ENCODE data around the gene KDM5A. TPM values are rescaled to one million over a fixed set of nuclear protein-coding genes. Genes with fewer than 3 reads are reported as not detected.

The KDM5A gene
- total RNA-seq, 1 donor from 2014 or later = 79.8 TPM

GRCh38 chr12:331287-331686 is 57.8 kb downstream of the KDM5A start:
- Histone ChIP-seq H3K4me2 (ENCODE audit: low read length) (no peak overlapping the region), H3K9me3 (ENCODE audit: insufficient read depth, low read depth, low read length) (no peaks in the 10 kb centered on the region), H4K20me1 (ENCODE audit: insufficient read depth, low read length) (peaks cover 36% of the 10 kb centered on the region), H2AFZ (ENCODE audit: low read depth, low read length) (no peak overlapping the region), H3K27ac (ENCODE audit: low read depth, low read length) (no peak overlapping the region), H3K27me3 (ENCODE audit: insufficient read depth, low read length) (no peaks in the 10 kb centered on the region), H3K36me3 (ENCODE audit: insufficient read depth, low read length) (peaks cover 32% of the 10 kb centered on the region), H3K4me1 (ENCODE audit: insufficient read depth, low read length) (no peaks in the 10 kb centered on the region), H3K9ac (ENCODE audit: low read length) (no peak overlapping the region), H3K4me3 (ENCODE audit: insufficient read depth, low read depth, low read length) (no peak overlapping the region), H3K79me2 (ENCODE audit: insufficient read depth, low read length) (peaks cover under 1% of the 10 kb centered on the region)
- DNase-seq (ENCODE audit: low read depth) = no peak
- Mint-ChIP-seq H3K36me3 (ENCODE audit: low read depth, unreplicated experiment) (peaks cover 9% of the 10 kb centered on the region), H3K27me3 (ENCODE audit: low read depth, unreplicated experiment) (no peaks in the 10 kb centered on the region), H3K4me3 (ENCODE audit: unreplicated experiment) (no peak overlapping the region), H3K9me3 (ENCODE audit: unreplicated experiment) (no peaks in the 10 kb centered on the region), H3K4me1 (ENCODE audit: low read depth, unreplicated experiment) (no peaks in the 10 kb centered on the region), H3K27ac (ENCODE audit: unreplicated experiment) (no peak overlapping the region)
- FAIRE-seq = no peak
- TF ChIP-seq EZH2 (IDR thresholded peaks at IDR 0.05; ENCODE audit: insufficient read depth, low read length) (no peak), CTCF (IDR thresholded peaks at IDR 0.05; ENCODE audit: insufficient read depth, low read depth, low read length) (no peak)

- Histone ChIP-seq H3K9me3 (ENCODE audit: insufficient read depth, low read depth, low read length) (no peaks in the 10 kb centered on the region), H3K4me3 (ENCODE audit: insufficient read depth, low read depth, low read length) (no peak overlapping the region), H3K27ac (ENCODE audit: low read depth, low read length) (no peak overlapping the region), H3K27me3 (ENCODE audit: insufficient read depth, low read length) (no peaks in the 10 kb centered on the region), H3K9ac (ENCODE audit: low read length) (no peak overlapping the region), H3K4me2 (ENCODE audit: low read length) (no peak overlapping the region), H2AFZ (ENCODE audit: low read depth, low read length) (no peak overlapping the region), H3K79me2 (ENCODE audit: insufficient read depth, low read length) (no peaks in the 10 kb centered on the region), H4K20me1 (ENCODE audit: insufficient read depth, low read length) (peaks cover 8% of the 10 kb centered on the region), H3K36me3 (ENCODE audit: insufficient read depth, low read length) (peaks cover 36% of the 10 kb centered on the region), H3K4me1 (ENCODE audit: insufficient read depth, low read length) (no peaks in the 10 kb centered on the region)
- Mint-ChIP-seq H3K27me3 (ENCODE audit: low read depth, unreplicated experiment) (no peaks in the 10 kb centered on the region), H3K27ac (ENCODE audit: unreplicated experiment) (no peak overlapping the region), H3K4me3 (ENCODE audit: unreplicated experiment) (no peak overlapping the region), H3K4me1 (ENCODE audit: low read depth, unreplicated experiment) (no peaks in the 10 kb centered on the region), H3K9me3 (ENCODE audit: unreplicated experiment) (no peaks in the 10 kb centered on the region), H3K36me3 (ENCODE audit: low read depth, unreplicated experiment) (peaks cover 17% of the 10 kb centered on the region)
- DNase-seq (ENCODE audit: low read depth) = no peak
- FAIRE-seq = no peak
- TF ChIP-seq CTCF (IDR thresholded peaks at IDR 0.05; ENCODE audit: insufficient read depth, low read depth, low read length) (no peak), EZH2 (IDR thresholded peaks at IDR 0.05; ENCODE audit: insufficient read depth, low read length) (no peak)
Observed at GRCh38 chr12:325906-326305, 63.2 kb downstream of the KDM5A start.

DNA sequence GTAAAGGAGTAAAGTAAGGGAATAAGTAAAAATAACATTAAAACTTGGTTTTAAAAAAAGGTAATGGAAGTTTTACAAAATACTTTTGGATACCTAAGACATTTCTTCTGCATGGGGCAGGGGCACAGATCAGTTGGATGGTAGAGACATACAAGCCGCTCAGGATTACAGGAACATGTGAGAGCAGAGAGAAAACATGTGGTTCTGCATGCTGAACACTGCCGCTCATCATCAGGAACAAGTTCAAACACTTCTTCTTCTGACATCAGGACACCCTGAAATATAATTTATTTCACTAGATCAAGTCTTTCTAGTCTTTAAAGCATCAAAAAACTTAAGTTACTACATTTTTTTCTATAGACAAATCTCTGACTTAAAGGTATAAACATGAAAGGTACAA is 65.6 kb downstream of the KDM5A start:
- no peaks in the 10 kb centered on the region for H3K9me3 Mint-ChIP-seq (ENCODE audit: unreplicated experiment)
- Histone ChIP-seq H3K9me3 (ENCODE audit: insufficient read depth, low read depth, low read length) (no peaks in the 10 kb centered on the region), H4K20me1 (ENCODE audit: insufficient read depth, low read length) (peaks cover 8% of the 10 kb centered on the region), H3K4me3 (ENCODE audit: insufficient read depth, low read depth, low read length) (no peak overlapping the region), H3K9ac (ENCODE audit: low read length) (no peak overlapping the region), H3K79me2 (ENCODE audit: insufficient read depth, low read length) (no peaks in the 10 kb centered on the region), H2AFZ (ENCODE audit: low read depth, low read length) (no peak overlapping the region), H3K36me3 (ENCODE audit: insufficient read depth, low read length) (peaks cover 40% of the 10 kb centered on the region), H3K4me1 (ENCODE audit: insufficient read depth, low read length) (no peaks in the 10 kb centered on the region), H3K4me2 (ENCODE audit: low read length) (no peak overlapping the region), H3K27me3 (ENCODE audit: insufficient read depth, low read length) (no peaks in the 10 kb centered on the region), H3K27ac (ENCODE audit: low read depth, low read length) (no peak overlapping the region)
- FAIRE-seq (no peak), DNase-seq (ENCODE audit: low read depth) (no peak)
- TF ChIP-seq EZH2 (IDR thresholded peaks at IDR 0.05; ENCODE audit: insufficient read depth, low read length) (no peak), CTCF (IDR thresholded peaks at IDR 0.05; ENCODE audit: insufficient read depth, low read depth, low read length) (no peak)
- H3K27ac Mint-ChIP-seq (ENCODE audit: unreplicated experiment) = no peak overlapping the region
- H3K4me1 Mint-ChIP-seq (ENCODE audit: low read depth, unreplicated experiment) = no peaks in the 10 kb centered on the region
- H3K27me3 Mint-ChIP-seq (ENCODE audit: low read depth, unreplicated experiment) = no peaks in the 10 kb centered on the region
- peaks cover 26% of the 10 kb centered on the region for H3K36me3 Mint-ChIP-seq (ENCODE audit: low read depth, unreplicated experiment)
- no peak overlapping the region for H3K4me3 Mint-ChIP-seq (ENCODE audit: unreplicated experiment)
